Mucosa of stomach (tissue), 1 donor: ENCODE results near the gene SOX1.

Experiments used
- H3K27me3 ChIP-seq: one replicate; pipeline ENCODE4 v1.7.0; 2013; ENCODE audit warnings: mild to moderate bottlenecking, low read length; ENCODE audit not compliant: control insufficient read depth, insufficient read depth
- H3K36me3 ChIP-seq: one replicate; pipeline ENCODE4 v1.7.0; 2013; ENCODE audit warnings: low read length; ENCODE audit not compliant: control insufficient read depth, insufficient read depth
- H3K4me1 ChIP-seq: one replicate; pipeline ENCODE4 v1.7.0; 2013; ENCODE audit warnings: mild to moderate bottlenecking, low read length; ENCODE audit not compliant: control insufficient read depth, insufficient read depth
- H3K4me3 ChIP-seq: one replicate; pipeline ENCODE4 v1.7.0; 2013; ENCODE audit warnings: low read length
- H3K9ac ChIP-seq: one replicate; pipeline ENCODE4 v1.7.0; 2013; ENCODE audit warnings: mild to moderate bottlenecking, low read length, moderate library complexity
- H3K9me3 ChIP-seq: one replicate; pipeline ENCODE4 v1.7.0; 2013; ENCODE audit warnings: mild to moderate bottlenecking, low read length, moderate library complexity; ENCODE audit not compliant: control insufficient read depth
- donor health status: Pancreatic carcinoma.

SOX1 gene

GRCh38 chr13:112060282-112060830 is 6.6 kb upstream of the SOX1 start:
- no peak overlapping the region for H3K9ac ChIP-seq
- no peaks in the 10 kb centered on the region for H3K36me3 ChIP-seq
- H3K9me3 ChIP-seq: no peaks in the 10 kb centered on the region
- no peaks in the 10 kb centered on the region for H3K4me1 ChIP-seq
- no peak overlapping the region for H3K4me3 ChIP-seq
- H3K27me3 ChIP-seq: peaks cover 87% of the 10 kb centered on the region

GRCh38 chr13:112060899-112061366 is 6.0 kb upstream of the SOX1 start:
- no peak overlapping the region for H3K4me3 ChIP-seq
- no peaks in the 10 kb centered on the region for H3K4me1 ChIP-seq
- peaks cover 88% of the 10 kb centered on the region for H3K27me3 ChIP-seq
- no peak overlapping the region for H3K9ac ChIP-seq
- H3K36me3 ChIP-seq: no peaks in the 10 kb centered on the region
- H3K9me3 ChIP-seq: no peaks in the 10 kb centered on the region

DNA sequence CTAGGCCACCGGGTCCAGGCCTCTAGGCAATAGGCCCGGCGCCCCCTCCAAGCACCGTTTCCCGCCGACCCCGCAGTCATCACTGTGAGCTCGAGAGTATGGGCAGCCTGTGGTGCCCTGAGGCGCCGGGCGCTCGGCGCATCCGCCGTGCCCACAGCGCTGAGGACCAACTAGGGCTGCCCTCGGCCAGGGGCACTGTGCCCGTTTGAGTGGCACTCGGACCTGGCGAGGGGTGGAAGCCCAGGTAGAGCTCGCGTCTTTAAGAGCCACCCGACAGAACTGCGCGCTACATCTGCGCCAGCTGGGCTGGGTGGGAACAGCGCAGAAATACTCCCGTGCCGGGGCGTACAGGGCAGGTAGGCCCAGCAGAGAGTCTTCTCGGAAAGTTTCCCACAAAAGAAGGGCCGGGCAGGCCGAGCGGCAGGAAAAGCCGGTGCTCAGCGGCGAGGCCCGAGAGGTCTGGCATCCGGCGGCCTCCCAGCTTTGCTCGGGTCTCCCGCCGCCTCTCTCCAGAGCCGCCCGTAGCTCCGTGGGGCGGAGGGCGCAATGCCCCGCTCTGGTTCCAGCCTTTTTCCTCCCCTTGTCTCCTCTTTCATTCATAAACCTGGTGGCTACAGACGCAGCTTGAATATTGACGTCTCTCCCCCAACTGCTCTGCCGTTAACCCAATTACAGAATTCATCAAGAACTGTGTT is 5.4 kb upstream of the SOX1 start:
- no peak overlapping the region for H3K4me3 ChIP-seq
- H3K9me3 ChIP-seq: no peaks in the 10 kb centered on the region
- no peaks in the 10 kb centered on the region for H3K36me3 ChIP-seq
- no peaks in the 10 kb centered on the region for H3K4me1 ChIP-seq
- no peak overlapping the region for H3K9ac ChIP-seq
- peaks cover 91% of the 10 kb centered on the region for H3K27me3 ChIP-seq

GRCh38 chr13:112062072-112062567 is 4.8 kb upstream of the SOX1 start:
- H3K36me3 ChIP-seq: no peaks in the 10 kb centered on the region
- H3K27me3 ChIP-seq: peaks cover 87% of the 10 kb centered on the region
- no peaks in the 10 kb centered on the region for H3K9me3 ChIP-seq
- H3K4me1 ChIP-seq: no peaks in the 10 kb centered on the region
- H3K9ac ChIP-seq: no peak overlapping the region
- no peak overlapping the region for H3K4me3 ChIP-seq

GRCh38 chr13:112062571-112063570 is 4.1 kb upstream of the SOX1 start:
- Histone ChIP-seq H3K4me3 (no peak overlapping the region), H3K9me3 (no peaks in the 10 kb centered on the region), H3K27me3 (peaks cover 79% of the 10 kb centered on the region), H3K9ac (no peak overlapping the region), H3K36me3 (no peaks in the 10 kb centered on the region), H3K4me1 (no peaks in the 10 kb centered on the region)

GRCh38 chr13:112063807-112064206 is 3.1 kb upstream of the SOX1 start:
- no peaks in the 10 kb centered on the region for H3K36me3 ChIP-seq
- H3K27me3 ChIP-seq: peaks cover 74% of the 10 kb centered on the region
- H3K9me3 ChIP-seq: no peaks in the 10 kb centered on the region
- no peak overlapping the region for H3K9ac ChIP-seq
- no peaks in the 10 kb centered on the region for H3K4me1 ChIP-seq
- H3K4me3 ChIP-seq: no peak overlapping the region

- H3K4me1 ChIP-seq: no peaks in the 10 kb centered on the region
- H3K9me3 ChIP-seq: no peaks in the 10 kb centered on the region
- H3K27me3 ChIP-seq: peaks cover 74% of the 10 kb centered on the region
- H3K36me3 ChIP-seq: no peaks in the 10 kb centered on the region
- H3K9ac ChIP-seq: no peak overlapping the region
- H3K4me3 ChIP-seq: no peak overlapping the region
These were observed 2.7 kb upstream of the SOX1 start for GRCh38 chr13:112064222-112064621.

- Histone ChIP-seq H3K4me3 (no peak overlapping the region), H3K9ac (no peak overlapping the region), H3K4me1 (no peaks in the 10 kb centered on the region), H3K36me3 (no peaks in the 10 kb centered on the region), H3K27me3 (peaks cover 71% of the 10 kb centered on the region), H3K9me3 (no peaks in the 10 kb centered on the region)
These were observed 1.5 kb upstream of the SOX1 start for GRCh38 chr13:112065521-112065866.

DNA sequence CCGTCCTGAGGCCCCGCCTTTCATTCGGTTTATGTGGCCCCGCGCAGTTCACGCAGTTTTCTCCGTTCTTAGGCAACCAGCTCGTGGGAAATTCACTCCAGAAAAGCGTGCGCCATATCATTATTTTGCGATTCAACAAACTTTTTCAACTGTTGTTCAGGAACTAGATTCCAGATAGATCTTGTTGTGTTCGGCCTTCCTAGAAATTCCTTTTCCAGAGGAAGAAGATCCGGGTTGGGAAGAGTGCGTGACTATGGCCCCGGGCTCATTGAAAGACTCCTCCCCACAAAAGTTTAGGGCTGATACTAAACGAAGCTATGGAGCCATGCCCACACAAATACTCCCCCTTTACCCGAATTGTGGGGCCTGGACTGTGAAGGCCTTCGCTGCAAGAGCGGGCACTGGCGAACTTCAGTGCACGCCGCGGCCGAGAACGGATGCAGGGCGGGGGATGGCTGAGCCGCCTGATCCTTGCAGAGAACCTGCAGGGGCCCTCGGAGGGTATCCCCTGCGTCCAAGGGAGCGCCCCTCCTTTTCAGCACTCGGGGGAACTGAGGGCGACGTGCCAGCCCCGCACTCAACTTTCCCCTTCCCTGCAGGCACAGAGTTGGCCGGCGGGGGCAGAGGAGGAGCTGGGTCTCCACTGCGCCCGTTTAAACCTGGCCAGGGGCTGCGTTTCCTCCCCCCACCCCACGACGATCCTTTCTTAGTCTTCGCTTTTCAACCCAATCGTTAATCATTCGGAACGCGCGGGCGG is 904 bp upstream of the SOX1 start:
- Histone ChIP-seq H3K27me3 (peaks cover 71% of the 10 kb centered on the region), H3K4me3 (no peak overlapping the region), H3K4me1 (no peaks in the 10 kb centered on the region)

DNA sequence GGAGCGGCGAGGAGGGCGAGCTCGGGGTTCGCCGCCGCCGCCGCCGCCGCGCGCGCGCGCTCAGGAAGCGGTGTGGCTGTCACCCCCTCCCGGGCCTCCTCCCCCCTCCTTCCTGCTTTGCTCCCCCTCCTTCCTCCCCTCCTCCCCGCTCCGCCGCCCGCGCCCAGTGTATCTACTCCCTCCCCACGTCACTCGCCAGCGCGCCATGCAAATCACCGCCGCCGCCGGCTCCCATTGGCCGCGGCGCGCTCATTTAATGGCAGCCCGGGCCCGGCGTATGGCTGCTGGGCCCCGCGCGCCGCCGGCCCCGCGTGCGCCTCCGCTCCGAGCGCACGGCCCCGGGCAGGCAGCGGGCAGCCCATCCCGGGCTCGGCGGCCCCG is 335 bp upstream of the SOX1 start:
- H3K9me3 ChIP-seq: no peaks in the 10 kb centered on the region
- H3K9ac ChIP-seq: no peak overlapping the region
- no peaks in the 10 kb centered on the region for H3K4me1 ChIP-seq
- H3K4me3 ChIP-seq: no peak overlapping the region
- H3K36me3 ChIP-seq: no peaks in the 10 kb centered on the region
- H3K27me3 ChIP-seq: peaks cover 71% of the 10 kb centered on the region

More for the DNA sequence above, 904 bp upstream of the SOX1 start:
- Histone ChIP-seq H3K36me3 (no peaks in the 10 kb centered on the region), H3K9ac (no peak overlapping the region), H3K9me3 (no peaks in the 10 kb centered on the region)

- Histone ChIP-seq H3K9ac (no peak overlapping the region), H3K4me1 (no peaks in the 10 kb centered on the region), H3K9me3 (no peaks in the 10 kb centered on the region), H3K36me3 (no peaks in the 10 kb centered on the region), H3K27me3 (peaks cover 70% of the 10 kb centered on the region), H3K4me3 (no peak overlapping the region)
These were observed 1.1 kb downstream of the SOX1 start for GRCh38 chr13:112067871-112068539.
